Fibroblast of villous mesenchyme (primary cell): ENCODE data around the gene TLK2. TPM values are rescaled to one million over a fixed set of nuclear protein-coding genes. Genes with fewer than 3 reads are reported as not detected.
A peak's percentile ranks its signal among the peaks of the same experiment; 100 is the strongest.

Source experiments
- DNase-seq: peaks from one replicate; pipeline ENCODE4 v3.0.0-alpha.2; 2010; ENCODE audit warnings: low read depth
- H3K4me3 ChIP-seq: 2 replicates; pipeline ENCODE4 v1.5.1; 2011; ENCODE audit warnings: low read depth, mild to moderate bottlenecking, low read length
- total RNA-seq: library from RNA; depleted of rRNA; stranded (reverse); fragments of >200 nt; gene quantifications from 2 replicates; pipeline ENCODE4 v1.2.3, GENCODE V29; 2012
- TF ChIP-seq, protein P1 (sequence below): IDR thresholded peaks from 2 replicates; pipeline ENCODE4 v1.5.1; 2012; ENCODE audit warnings: low read depth, mild to moderate bottlenecking, low read length; ENCODE audit not compliant: insufficient read depth

TLK2 gene
- total RNA-seq, 1 donor, result 60.0 TPM

DNA sequence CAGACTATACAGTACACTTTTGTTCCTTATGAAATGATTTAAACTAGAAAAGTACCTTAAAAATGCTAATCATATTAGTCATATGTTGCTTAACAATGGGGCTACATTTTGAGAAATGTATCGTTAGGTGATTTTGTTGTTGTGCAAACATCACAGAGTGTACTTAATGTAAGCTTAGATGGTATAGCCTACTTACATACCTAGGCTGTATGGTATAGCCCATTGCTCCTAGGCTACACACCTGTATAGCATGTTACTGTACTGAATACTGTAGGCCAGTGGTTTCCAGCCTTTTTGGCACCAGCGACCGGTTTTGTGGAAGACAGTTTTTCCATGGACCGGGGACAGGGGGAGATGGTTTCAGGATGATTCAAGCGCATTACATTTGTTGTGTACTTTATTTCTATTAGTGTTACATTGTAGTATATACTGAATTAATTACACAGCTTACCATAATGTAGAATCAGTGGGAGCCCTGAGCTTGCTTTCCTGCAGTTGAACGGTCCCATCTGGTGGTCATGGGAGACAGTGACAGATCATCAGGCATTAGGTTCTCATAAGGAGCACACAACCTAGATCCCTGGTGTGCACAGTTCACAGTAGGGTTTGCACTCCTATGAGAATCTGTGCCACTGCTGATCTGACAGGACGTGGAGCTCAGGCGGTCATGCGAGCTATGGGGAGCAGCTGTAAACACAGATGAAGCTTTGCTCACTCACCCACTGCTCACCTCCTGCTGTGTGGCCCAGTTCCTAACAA lies 113.9 kb downstream of the TLK2 start:
- DNase-seq, result peak; percentile 30

GRCh38 chr17:62595484-62595883 lies 116.9 kb downstream of the TLK2 start:
- H3K4me3 ChIP-seq, result no peak overlapping the region
- TF ChIP-seq, protein P1, sequence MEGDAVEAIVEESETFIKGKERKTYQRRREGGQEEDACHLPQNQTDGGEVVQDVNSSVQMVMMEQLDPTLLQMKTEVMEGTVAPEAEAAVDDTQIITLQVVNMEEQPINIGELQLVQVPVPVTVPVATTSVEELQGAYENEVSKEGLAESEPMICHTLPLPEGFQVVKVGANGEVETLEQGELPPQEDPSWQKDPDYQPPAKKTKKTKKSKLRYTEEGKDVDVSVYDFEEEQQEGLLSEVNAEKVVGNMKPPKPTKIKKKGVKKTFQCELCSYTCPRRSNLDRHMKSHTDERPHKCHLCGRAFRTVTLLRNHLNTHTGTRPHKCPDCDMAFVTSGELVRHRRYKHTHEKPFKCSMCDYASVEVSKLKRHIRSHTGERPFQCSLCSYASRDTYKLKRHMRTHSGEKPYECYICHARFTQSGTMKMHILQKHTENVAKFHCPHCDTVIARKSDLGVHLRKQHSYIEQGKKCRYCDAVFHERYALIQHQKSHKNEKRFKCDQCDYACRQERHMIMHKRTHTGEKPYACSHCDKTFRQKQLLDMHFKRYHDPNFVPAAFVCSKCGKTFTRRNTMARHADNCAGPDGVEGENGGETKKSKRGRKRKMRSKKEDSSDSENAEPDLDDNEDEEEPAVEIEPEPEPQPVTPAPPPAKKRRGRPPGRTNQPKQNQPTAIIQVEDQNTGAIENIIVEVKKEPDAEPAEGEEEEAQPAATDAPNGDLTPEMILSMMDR, result no peak
- no peak for DNase-seq

More for the DNA sequence above, 113.9 kb downstream of the TLK2 start:
- H3K4me3 ChIP-seq, result no peak overlapping the region
- TF ChIP-seq, protein P1, result peak; percentile 5

DNA sequence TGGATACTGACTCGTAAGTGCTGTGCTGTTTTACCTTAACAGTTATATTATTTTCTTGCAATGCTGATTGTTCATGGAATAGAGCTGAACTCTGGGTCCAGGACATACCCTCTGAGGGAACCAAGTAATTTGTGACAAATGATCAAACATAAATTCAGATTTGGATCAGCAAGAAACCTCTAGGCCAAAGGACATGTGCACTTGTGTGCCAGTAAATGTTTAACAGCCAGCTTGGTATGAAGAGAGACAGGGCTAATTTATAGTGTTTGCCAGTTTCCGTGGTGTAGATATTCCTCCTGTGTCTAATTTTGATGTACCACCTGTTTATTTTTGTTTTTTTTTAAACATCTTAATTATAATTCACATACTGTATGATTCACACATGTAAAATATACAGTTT lies 118.0 kb downstream of the TLK2 start:
- H3K4me3 ChIP-seq, result no peak overlapping the region
- TF ChIP-seq, protein P1, result no peak
- no peak for DNase-seq

- DNase-seq, result no peak
- H3K4me3 ChIP-seq, result no peak overlapping the region
- TF ChIP-seq, protein P1, result no peak
These were observed 118.5 kb downstream of the TLK2 start for GRCh38 chr17:62597150-62597549.

DNA sequence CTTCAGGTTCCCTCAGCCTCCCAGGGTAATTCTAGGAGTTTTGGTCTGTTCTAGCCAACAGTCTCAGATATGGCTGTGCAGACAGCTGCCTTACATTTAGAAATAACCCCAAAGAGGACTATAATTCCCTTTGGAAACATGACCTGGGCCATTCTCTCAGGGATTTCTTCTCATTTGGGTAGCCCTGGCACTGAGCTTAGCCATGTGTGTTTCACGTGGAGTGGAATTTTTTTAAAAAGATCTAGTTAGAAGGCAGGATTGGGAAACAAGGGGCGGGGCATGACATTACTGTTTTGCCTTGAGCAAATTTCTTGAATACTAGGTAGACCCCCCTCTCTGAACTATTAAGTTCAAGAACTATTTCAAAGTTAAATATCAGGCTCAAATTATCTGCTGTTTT lies 119.3 kb downstream of the TLK2 start:
- TF ChIP-seq, protein P1, result no peak
- H3K4me3 ChIP-seq, result no peak overlapping the region
- DNase-seq, result peak; percentile 92

GRCh38 chr17:62599964-62600657 lies 121.5 kb downstream of the TLK2 start:
- DNase-seq, result no peak
- no peak overlapping the region for H3K4me3 ChIP-seq
- TF ChIP-seq, protein P1, result no peak
